ENCODE measurements around the gene LIN37. TPM values are rescaled to one million over a fixed set of nuclear protein-coding genes. Genes with fewer than 3 reads are reported as not detected.
A peak's percentile ranks its signal among the peaks of the same experiment; 100 is the strongest.

Gene LIN37
- total and polyA plus RNA-seq, 9 of the 15 experiments (the other 6 are each of a cell fraction or from before 2014, with no cell fraction given) = 1.2 to 12.5 (median 8.6) TPM

DNA sequence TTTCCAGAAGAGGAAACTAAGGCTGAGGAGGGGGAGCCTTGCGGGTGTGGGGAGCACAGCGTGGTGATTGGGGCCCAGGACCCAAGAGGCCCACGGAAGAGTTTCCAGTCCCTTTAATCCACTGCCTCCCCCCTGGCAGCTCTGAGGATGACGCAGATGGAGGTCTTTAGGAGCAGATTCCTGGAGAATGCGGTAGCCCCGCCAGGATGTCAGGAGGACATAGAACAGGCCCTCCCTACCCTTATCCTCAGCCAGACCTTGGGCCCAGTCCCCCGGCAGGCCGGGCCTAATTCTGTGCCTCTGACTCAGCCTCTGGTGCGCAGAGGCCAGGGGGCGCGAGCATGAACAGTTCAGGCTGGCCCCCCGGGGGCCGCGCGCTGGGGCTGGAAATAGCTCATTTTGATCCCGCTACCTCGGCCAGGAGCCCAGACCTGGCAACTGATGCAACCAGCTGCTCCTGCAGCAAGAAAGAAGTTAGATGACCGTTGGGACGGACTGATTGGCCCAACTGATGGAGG is 8.9 kb downstream of the LIN37 start (continued):
- TF ChIP-seq, protein P1, sequence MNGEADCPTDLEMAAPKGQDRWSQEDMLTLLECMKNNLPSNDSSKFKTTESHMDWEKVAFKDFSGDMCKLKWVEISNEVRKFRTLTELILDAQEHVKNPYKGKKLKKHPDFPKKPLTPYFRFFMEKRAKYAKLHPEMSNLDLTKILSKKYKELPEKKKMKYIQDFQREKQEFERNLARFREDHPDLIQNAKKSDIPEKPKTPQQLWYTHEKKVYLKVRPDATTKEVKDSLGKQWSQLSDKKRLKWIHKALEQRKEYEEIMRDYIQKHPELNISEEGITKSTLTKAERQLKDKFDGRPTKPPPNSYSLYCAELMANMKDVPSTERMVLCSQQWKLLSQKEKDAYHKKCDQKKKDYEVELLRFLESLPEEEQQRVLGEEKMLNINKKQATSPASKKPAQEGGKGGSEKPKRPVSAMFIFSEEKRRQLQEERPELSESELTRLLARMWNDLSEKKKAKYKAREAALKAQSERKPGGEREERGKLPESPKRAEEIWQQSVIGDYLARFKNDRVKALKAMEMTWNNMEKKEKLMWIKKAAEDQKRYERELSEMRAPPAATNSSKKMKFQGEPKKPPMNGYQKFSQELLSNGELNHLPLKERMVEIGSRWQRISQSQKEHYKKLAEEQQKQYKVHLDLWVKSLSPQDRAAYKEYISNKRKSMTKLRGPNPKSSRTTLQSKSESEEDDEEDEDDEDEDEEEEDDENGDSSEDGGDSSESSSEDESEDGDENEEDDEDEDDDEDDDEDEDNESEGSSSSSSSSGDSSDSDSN (IDR thresholded peaks at IDR 0.05; ENCODE audit: borderline replicate concordance in 1 of 2, low read depth in 2 of 2, low read length in 2 of 2) = 0 out of 4 replicates have a peak, but pooled peaks of 1 of the 2 experiments have one; percentile 38
- peak; percentile 59; the same call in 1 of the 2 replicates for TF ChIP-seq ZKSCAN8 (CRISPR knock-in tag; IDR thresholded peaks at IDR 0.05)
- TF ChIP-seq SMARCE1 (IDR thresholded peaks at IDR 0.05) = 0 out of 2 replicates have a peak, but pooled peaks have one; percentile 24
- TF ChIP-seq MEF2D (tag; conservative IDR thresholded peaks at IDR 0.05; ENCODE audit: low read depth) = 0 out of 2 replicates have a peak, but pooled peaks have one; percentile 34
- TF ChIP-seq HNRNPLL (IDR thresholded peaks at IDR 0.05; ENCODE audit: low read depth, low read length, poor library complexity, severe bottlenecking) = no peak
- TF ChIP-seq ZSCAN32 (CRISPR knock-in tag; IDR thresholded peaks at IDR 0.05) = no peak
- TF ChIP-seq, protein P2, sequence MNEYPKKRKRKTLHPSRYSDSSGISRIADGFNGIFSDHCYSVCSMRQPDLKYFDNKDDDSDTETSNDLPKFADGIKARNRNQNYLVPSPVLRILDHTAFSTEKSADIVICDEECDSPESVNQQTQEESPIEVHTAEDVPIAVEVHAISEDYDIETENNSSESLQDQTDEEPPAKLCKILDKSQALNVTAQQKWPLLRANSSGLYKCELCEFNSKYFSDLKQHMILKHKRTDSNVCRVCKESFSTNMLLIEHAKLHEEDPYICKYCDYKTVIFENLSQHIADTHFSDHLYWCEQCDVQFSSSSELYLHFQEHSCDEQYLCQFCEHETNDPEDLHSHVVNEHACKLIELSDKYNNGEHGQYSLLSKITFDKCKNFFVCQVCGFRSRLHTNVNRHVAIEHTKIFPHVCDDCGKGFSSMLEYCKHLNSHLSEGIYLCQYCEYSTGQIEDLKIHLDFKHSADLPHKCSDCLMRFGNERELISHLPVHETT (CRISPR knock-in tag; conservative IDR thresholded peaks at IDR 0.05 in 1 of 2, IDR thresholded peaks at IDR 0.05 in 1 of 2) = no peak
- no peak for TF ChIP-seq GABPB1 (CRISPR knock-in tag; IDR thresholded peaks at IDR 0.05)
- TF ChIP-seq RFX7 (CRISPR knock-in tag; IDR thresholded peaks at IDR 0.05) = no peak
- no peak for TF ChIP-seq MCM3 (IDR thresholded peaks at IDR 0.05)
- TF ChIP-seq, protein P3, sequence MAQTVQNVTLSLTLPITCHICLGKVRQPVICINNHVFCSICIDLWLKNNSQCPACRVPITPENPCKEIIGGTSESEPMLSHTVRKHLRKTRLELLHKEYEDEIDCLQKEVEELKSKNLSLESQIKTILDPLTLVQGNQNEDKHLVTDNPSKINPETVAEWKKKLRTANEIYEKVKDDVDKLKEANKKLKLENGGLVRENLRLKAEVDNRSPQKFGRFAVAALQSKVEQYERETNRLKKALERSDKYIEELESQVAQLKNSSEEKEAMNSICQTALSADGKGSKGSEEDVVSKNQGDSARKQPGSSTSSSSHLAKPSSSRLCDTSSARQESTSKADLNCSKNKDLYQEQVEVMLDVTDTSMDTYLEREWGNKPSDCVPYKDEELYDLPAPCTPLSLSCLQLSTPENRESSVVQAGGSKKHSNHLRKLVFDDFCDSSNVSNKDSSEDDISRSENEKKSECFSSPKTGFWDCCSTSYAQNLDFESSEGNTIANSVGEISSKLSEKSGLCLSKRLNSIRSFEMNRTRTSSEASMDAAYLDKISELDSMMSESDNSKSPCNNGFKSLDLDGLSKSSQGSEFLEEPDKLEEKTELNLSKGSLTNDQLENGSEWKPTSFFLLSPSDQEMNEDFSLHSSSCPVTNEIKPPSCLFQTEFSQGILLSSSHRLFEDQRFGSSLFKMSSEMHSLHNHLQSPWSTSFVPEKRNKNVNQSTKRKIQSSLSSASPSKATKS (CRISPR knock-in tag; IDR thresholded peaks at IDR 0.05) = no peak
- TF ChIP-seq POLR2AphosphoS2 (IDR thresholded peaks at IDR 0.05; ENCODE audit: low read length) = no peak
- TF ChIP-seq ZNF197 (CRISPR knock-in tag; IDR thresholded peaks at IDR 0.05; ENCODE audit: low read depth) = no peak
- no peak for TF ChIP-seq XRCC5 (IDR thresholded peaks at IDR 0.05; ENCODE audit: low read depth, low read length)
- TF ChIP-seq, protein P4, sequence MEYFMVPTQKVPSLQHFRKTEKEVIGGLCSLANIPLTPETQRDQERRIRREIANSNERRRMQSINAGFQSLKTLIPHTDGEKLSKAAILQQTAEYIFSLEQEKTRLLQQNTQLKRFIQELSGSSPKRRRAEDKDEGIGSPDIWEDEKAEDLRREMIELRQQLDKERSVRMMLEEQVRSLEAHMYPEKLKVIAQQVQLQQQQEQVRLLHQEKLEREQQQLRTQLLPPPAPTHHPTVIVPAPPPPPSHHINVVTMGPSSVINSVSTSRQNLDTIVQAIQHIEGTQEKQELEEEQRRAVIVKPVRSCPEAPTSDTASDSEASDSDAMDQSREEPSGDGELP (CRISPR knock-in tag; IDR thresholded peaks at IDR 0.05; ENCODE audit: borderline replicate concordance) = 0 out of 2 replicates have a peak, but pooled peaks have one; percentile 10
- TF ChIP-seq NFYB (IDR thresholded peaks at IDR 0.05; ENCODE audit: extremely low read depth, insufficient read length) = no peak
- peak; percentile 35 for TF ChIP-seq TAF1 (IDR thresholded peaks at IDR 0.05; ENCODE audit: control insufficient read depth, extremely low read depth, insufficient read depth, low read length, severe bottlenecking)
- TF ChIP-seq, protein P5, sequence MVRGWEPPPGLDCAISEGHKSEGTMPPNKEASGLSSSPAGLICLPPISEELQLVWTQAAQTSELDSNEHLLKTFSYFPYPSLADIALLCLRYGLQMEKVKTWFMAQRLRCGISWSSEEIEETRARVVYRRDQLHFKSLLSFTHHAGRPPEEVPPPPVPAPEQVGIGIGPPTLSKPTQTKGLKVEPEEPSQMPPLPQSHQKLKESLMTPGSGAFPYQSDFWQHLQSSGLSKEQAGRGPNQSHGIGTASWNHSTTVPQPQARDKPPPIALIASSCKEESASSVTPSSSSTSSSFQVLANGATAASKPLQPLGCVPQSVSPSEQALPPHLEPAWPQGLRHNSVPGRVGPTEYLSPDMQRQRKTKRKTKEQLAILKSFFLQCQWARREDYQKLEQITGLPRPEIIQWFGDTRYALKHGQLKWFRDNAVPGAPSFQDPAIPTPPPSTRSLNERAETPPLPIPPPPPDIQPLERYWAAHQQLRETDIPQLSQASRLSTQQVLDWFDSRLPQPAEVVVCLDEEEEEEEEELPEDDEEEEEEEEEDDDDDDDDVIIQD (CRISPR knock-in tag; IDR thresholded peaks at IDR 0.05) = no peak

Data from K562 (cell line).